Adipose tissue (tissue), 3 donors: ENCODE measurements around the gene SMIM32. TPM values are rescaled to one million over a fixed set of nuclear protein-coding genes. Genes with fewer than 3 reads are reported as not detected.

Source experiments
- H3K27ac ChIP-seq: one replicate; pipeline ENCODE4 v1.5.1; 2013; ENCODE audit warnings: low read depth, low read length
- WGBS, 3 donors: extraction: QIAGEN DNeasy Blood & Tissue Kit; methylation state at CpG; one replicate each; pipeline ENCODE4 v1.1.7; 2013; 5-methylcytosine and 5-hydroxymethylcytosine counted together
- polyA plus RNA-seq, 3 donors: library from polyadenylated mRNA; stranded (reverse); fragments of 200-250 nt; gene quantifications; one replicate each; pipeline ENCODE4 v1.2.3, GENCODE V29; 2013
- donor health status: healthy with polysubstance abuse.
- donor health status: Bipolar disorder and iron deficiency.
- donor health status: healthy.

Gene SMIM32
- under 1 TPM in 1 of 3 donors, not detected in 2; 0.35 TPM for polyA plus RNA-seq

DNA sequence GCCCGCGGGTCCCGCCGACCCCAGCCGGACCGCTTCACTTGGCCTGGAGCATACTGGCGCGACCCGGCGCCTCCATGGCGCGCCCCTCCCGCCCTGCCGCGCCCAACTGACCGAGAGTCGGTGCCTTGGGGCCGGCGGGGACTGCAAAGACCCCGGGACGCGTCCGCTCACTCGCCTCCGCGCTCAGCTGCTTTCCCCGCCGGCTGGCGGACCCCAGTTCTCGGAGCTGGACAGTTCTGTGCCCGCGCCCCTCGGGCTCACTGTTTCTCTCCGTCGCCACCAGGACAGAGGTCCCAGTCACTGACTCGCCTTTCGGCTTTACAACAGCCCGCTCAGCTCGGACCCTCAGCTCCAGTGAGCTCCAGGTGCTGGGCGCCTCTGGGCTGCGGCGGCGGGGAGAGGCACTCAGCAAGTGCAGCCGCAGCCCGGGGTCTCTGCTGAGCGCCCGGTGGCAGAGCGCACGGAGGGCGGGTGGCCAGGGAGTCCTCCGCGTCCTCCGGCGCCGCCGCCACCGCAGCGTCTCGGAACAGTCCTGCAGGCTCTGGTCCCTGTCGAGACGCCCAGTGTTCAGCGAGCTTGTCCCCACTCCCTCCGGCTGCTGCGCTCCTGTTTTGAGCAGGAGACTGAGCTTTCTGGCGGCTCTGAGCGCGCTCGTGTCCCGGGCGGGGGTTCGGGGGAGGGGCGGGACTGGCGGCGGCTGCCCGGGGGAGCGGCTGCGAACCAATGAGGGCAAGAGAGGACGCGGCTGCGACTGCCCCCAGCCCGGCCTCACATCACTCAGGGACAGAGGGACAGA lies at the start of gene SMIM32:
Gene SMIM32, minus strand, starts transcription at position 637 of the 796 bp plus-strand sequence. CDS start 638 bp downstream, outside the sequence.
- no peak within 1 kb of the TSS for H3K27ac ChIP-seq
- WGBS, 3 donors = 1 to 2% (median 2%) methylated on average over 80 to 81 of the region's 81 CpGs

DNA sequence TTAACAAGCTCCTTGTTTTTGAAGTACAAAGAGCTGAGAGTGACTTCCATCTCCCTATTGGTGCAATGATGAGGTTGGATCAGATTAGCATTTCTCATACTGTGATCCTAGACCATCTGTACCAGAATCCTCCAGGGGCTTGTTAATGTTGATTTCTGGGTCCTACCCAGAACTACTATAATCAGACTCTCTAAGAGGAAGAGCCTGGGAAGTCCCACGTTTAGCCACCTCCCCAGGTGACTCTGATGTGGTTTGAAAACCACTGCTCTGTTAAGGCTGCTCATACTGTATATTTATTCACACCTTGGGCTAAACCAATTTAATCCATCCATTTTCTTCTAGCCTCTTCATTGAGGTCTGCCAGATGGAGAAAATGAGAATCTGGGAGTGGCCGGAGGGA lies 49.6 kb upstream of the SMIM32 start:
- WGBS, 3 donors = 63 to 81% (median 75%) methylated on average over 2 of the region's 2 CpGs
- no peak overlapping the region for H3K27ac ChIP-seq

DNA sequence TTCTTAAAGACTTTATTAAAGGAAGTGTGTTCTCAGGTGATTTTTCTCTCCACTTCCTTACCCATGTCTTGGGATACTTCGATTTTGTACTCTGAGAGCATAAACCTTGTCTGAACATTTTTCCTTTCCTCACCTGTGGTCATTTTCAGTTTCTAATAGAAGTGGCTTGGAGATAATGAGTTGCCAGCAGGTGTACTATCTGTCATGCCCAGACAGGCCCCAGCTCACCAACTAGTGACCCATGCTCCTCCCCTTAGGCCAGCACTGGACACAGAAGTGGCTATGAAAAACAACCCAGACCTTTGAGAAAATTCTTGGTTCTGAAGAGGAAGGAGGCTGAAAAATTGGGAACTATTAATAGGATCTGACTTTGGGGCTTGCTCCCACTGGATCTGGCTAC lies 49.2 kb upstream of the SMIM32 start:
- no peak overlapping the region for H3K27ac ChIP-seq
- WGBS, 3 donors = 54 to 78% (median 62%) methylated on average over 1 of the region's 1 CpG

DNA sequence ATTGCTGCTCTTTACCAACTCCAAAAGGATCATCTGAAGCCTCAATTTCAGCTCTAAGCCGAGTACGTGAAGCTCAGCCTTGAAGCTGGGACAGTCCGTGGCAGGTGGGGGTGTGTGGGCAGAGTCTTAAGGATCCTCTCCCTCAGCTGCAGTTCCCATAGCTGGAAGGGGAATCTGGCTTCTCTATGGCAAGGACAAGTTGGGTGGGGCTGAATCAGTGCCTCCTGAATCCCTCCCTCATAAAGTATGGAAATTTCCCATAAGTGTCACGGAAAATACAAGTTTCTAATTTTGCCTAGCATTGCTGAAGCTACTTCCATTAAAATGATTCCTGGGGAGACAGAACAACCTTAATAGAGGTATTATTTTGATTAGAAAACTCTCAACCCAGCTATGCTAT lies 47.9 kb upstream of the SMIM32 start:
- WGBS, 3 donors = 84% methylated on average over 4 of the region's 4 CpGs

DNA sequence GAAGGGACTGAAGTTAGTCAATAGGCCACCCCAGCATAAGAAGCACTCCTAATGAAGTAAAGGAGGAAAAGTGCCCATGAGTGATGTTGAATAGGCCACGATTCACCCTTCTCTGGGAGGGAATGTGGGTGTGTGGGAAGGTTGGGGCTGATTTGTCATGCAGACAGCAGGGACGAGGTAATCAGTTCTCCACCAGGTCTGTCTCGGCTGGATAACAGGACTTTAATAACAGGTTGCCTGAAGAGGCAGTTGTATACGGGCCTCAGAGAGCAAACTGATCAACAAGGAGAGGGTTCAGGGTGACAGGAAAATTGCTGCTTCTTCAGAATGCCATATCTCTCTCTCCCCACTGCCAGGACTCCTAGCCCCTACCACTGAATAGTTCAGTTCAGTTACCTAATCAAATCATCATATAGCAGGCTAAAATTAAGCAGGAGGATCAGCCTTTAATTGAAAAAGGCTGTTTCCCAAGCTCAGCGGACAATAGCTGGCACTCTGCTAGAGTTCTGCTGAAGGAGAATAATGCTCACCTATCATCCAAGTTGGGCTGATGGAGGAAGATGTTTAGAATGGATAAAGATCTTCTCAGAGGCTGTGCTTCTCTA lies 43.6 kb upstream of the SMIM32 start:
- H3K27ac ChIP-seq = no peak overlapping the region
- WGBS, 3 donors = 34 to 54% (median 51%) methylated on average over 5 of the region's 5 CpGs

More for the DNA sequence above, 47.9 kb upstream of the SMIM32 start:
- H3K27ac ChIP-seq = no peak overlapping the region

DNA sequence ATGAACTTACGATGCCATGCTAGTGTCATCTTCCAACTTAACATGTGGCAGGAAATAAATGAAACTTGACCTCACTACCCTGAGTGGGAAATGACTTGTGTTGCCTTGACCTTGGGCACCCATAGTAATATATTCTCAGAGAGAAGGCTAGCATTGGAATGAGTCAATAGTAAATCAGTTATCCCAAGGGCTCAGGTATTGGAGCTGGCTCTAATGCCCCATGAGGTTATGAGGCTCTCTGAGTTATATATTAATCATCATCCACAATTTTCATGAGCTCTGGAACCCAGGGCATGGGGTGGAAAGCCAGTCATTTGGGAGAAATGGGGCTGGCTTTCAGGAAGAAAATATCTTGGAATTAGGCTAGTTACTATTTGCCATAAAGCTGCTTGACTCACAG lies 42.4 kb upstream of the SMIM32 start:
- WGBS, 3 donors = 0 to 60% (median 50%) methylated on average over 1 of the region's 1 CpG
- H3K27ac ChIP-seq = no peak overlapping the region

DNA sequence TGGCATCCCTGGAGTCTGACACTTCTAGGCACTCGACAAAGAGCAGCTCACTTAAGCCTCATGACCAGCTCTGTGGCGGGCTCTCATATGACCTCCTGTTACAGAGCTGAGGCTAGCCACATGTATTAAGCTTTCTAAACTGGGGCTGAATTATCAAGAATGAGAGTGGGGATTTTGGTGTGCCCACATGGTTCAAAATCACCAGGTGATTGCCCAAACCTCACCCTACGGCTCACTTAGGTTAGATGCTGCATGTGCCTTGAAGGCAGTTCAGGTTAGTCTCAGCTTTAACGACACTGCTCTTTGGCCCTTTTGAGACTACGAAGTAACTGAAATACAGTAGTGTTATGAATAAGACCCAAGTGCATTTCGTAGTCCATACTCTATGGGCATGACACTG lies 39.4 kb upstream of the SMIM32 start:
- WGBS, 3 donors = 81 to 88% (median 84%) methylated on average over 6 of the region's 6 CpGs

DNA sequence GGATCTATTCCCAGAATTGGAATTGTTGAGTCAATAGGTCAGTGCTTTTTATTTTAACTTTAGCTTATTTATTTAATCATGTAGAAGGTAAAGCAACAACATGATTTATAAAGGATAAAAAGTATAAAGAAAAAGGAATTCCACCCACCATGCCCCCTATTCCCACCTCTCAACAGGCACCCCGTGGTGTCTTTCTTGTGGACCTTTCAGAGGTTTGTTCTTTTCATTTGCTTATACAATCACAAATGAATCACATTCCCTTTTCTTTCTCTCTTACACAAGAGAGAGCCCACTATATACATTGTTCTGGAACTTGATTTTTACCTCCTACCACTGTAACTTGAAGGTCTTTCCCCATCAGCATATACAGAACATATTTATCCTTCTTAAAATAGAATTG lies 37.2 kb upstream of the SMIM32 start:
- H3K27ac ChIP-seq = no peak overlapping the region
- 17 to 26% (median 21%) methylated on average over 1 of the region's 1 CpG for WGBS, 3 donors

More for the DNA sequence above, 39.4 kb upstream of the SMIM32 start:
- H3K27ac ChIP-seq = no peak overlapping the region

DNA sequence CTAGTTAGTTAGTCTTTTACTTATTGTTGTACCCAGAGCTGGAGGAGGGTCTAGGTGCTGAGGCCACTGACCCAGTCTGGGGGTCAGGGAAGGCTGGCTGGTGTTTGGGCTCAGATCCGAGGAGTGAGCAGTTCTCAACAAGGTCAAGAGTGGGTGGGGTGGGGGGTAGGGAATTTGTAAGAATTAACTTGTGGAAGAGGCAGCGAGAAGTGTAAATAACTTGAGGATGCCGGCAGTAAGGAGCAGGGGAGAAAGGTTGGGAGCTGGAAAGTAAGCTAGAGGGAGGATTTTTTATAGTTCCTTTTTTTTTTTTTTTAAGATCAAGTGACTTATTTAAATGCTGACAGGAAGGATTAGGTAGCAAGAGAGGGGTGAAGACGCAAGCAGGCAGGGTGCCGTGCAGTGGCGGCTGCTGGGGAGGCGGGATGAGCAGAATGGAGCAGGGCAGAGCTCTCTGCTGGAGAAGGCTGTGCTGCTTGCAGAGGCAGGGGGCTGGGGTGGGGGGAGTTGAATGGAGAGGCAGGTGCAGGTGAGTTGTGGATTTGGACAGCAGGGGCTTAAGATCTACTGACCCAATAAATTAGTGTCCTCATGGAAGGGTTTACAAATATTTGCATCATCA lies 35.3 kb upstream of the SMIM32 start:
- 30 to 43% (median 37%) methylated on average over 7 of the region's 7 CpGs for WGBS, 3 donors
- H3K27ac ChIP-seq = no peak overlapping the region

DNA sequence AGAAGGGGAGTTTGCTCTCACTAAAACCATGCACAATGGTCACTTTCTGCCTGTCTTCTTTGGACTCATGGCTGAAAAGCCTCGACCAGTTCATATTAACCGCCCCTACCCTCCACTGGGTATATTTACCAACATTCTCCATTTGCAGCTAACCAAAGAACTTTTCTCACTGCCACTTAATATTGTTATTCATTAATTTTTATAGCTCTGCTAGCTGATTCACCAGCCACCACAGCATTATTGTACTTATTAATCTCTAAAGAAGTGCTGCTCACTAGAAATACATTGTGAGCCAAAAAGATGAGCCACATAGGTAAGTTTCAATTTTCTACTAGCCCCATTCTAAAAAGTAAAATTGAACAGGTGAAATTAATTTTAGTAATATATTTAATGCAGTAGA lies 33.4 kb upstream of the SMIM32 start:
- WGBS, 3 donors = 37 to 88% (median 83%) methylated on average over 2 of the region's 2 CpGs

DNA sequence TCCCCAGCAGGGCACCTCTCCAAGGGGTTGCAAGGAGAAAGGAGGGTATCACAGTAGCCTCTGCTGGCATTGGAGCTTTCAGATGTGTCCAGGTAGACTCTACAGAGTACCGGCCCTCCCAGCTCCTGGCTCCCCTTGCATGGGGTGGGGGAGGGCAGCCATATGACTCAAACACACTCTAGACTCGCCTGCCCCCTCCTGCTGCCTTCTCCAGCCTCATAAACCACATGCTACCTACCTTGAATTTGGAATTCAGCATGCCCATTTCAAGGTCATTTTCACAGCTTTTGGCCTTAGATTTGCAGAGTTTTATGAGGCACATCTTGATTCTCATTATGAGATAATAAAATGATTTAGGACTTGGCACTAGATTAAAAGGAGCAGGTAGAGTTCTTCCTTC lies 32.8 kb upstream of the SMIM32 start:
- H3K27ac ChIP-seq = no peak overlapping the region
- 43 to 49% (median 47%) methylated on average over 2 of the region's 2 CpGs for WGBS, 3 donors

More for the DNA sequence above, 33.4 kb upstream of the SMIM32 start:
- H3K27ac ChIP-seq = no peak overlapping the region

DNA sequence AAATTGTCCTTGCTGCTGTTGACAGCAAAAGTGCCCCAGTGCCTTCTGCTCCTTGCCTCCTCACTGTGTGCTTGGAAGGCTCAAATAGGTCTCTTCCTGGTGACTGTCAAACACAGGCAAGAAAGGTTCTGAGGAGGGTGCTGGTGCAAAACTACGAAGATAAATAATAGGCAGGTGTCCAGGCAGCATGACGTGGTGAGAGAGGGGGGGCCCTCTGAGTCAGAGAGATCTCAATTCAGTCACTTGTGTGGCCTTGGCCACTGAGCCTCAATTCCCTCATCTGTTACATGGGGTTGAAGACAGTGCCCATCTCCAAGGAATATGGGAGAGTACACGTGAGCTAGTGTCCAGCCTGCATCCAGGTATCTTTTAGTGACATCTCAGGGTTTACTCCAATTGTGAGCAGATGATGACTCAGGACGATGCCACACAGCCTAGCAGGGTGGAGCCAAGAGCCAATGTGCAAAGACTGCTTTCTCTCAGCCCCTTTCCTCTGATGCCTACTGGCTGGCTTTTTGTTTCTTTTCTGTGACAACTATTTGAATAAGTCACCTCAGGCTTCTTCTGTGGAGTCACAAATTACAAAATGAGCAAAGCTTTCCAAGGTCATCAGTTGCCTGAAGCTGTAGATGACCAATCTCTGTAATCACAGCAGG lies 29.7 kb upstream of the SMIM32 start:
- WGBS, 3 donors = 52 to 81% (median 72%) methylated on average over 4 of the region's 4 CpGs
- no peak overlapping the region for H3K27ac ChIP-seq

DNA sequence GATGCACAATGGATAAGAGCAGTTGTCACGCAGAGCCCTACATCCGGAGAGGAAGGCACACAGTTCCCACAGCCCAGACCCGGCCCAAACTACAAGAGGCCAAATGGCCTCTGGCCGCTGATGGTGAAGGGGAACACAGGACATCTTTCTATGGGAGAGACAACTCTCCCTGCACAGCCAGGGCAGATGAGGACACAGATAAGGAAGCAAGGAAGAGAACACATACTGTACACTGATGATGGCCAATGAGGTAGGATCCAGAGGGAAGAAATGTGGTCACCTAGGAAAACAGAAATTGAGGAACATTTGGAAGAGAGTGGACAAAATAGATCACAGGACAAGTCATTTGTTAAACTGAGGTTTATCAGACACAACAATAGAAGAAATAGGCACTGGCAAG lies 28.4 kb upstream of the SMIM32 start:
- H3K27ac ChIP-seq = no peak overlapping the region
- 87 to 97% (median 95%) methylated on average over 4 of the region's 4 CpGs for WGBS, 3 donors

DNA sequence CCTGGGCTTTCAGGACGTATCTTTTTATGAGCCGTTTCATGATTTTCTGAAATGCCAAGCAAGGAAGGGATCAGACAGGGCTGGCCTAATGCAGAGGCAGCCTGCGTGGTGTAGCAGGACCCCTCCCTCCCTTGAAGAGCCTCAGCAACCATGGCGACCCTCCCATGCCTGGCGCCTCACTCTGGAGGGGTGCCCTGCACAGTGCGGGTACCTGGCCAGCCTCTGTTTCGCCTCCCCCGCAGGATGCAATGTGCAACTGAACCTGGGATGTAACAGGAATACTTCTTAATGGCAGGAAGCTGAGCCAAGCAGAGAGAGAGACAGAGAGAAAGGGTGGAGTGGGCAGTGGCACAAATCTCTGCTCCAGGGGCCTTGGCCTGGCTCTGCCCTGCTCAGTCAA lies 23.3 kb upstream of the SMIM32 start:
- no peak overlapping the region for H3K27ac ChIP-seq
- WGBS, 3 donors = 79 to 87% (median 80%) methylated on average over 8 of the region's 8 CpGs

DNA sequence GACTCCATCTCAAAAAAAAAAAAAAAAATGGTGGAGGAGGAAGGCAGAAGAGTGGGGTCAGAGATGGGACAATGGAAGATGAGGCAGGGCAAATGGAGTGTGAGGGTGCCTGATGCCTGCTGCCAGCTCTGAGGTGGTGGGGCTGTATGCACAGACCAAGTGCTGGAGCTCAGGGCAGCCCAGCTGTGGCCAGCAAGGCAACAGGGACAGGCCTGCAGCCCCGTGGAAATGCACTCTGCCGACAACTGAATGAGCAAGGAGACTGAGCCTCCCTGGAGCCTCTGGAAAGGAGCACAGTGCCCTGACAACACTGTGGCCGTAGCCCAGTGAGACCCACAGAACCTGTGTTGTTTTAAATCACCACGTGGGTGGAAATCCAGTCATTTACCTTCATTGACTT lies 22.9 kb upstream of the SMIM32 start:
- WGBS, 3 donors = 71 to 86% (median 83%) methylated on average over 4 of the region's 4 CpGs
- no peak overlapping the region for H3K27ac ChIP-seq

DNA sequence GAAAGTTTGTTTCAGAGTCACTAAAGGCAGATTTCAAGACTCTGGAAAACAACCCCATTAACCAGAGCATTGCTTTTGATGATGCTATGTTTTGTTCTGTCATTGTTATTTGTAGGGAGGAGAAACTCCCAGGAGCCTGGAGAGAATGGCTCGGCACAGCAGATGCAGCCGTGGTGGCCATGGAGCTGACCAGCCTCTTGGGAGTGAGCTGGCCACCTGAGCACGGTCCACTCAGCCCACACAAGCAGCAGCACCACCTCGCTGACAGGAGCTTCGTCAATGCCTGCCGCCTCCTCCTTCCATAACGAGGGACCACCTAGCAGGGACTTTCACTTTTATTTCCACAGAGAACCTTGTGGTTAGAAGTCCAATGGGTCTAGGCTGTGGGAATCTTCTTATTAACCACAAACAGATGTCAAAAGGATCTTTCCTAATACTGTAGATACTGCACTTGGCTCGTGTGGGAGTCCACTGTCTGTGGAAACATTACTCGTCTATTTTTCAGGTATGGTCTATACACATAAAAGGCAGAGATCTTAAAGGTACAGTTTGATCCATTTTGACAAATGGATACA lies 21.0 kb upstream of the SMIM32 start:
- 54 to 56% (median 55%) methylated on average over 9 of the region's 9 CpGs for WGBS, 3 donors
- no peak overlapping the region for H3K27ac ChIP-seq

DNA sequence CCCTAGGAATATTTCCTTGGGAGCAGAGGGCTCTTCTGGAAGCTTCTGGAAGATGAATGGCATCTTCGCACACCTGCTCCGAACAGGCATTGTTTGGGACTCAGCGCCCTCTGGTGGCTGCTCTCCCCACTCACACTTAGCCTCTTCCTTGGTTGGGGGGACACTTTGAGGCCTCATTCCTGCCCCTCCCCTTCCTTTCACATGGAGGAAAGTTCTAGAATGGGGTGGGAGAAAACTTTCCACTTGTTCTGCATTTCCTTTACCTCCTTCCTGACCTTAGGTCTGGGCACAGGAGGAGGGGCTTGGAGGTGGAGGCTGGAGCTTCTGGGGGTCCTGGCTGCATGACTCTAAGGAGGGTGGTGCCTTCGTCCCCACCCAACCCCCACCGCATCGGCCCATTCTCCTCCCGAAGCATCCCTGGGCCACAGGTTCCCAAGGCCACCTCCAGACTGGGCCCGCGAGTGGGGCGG lies 19.3 kb upstream of the SMIM32 start:
- H3K27ac ChIP-seq = no peak overlapping the region
- 45 to 50% (median 49%) methylated on average over 10 of the region's 10 CpGs for WGBS, 3 donors

DNA sequence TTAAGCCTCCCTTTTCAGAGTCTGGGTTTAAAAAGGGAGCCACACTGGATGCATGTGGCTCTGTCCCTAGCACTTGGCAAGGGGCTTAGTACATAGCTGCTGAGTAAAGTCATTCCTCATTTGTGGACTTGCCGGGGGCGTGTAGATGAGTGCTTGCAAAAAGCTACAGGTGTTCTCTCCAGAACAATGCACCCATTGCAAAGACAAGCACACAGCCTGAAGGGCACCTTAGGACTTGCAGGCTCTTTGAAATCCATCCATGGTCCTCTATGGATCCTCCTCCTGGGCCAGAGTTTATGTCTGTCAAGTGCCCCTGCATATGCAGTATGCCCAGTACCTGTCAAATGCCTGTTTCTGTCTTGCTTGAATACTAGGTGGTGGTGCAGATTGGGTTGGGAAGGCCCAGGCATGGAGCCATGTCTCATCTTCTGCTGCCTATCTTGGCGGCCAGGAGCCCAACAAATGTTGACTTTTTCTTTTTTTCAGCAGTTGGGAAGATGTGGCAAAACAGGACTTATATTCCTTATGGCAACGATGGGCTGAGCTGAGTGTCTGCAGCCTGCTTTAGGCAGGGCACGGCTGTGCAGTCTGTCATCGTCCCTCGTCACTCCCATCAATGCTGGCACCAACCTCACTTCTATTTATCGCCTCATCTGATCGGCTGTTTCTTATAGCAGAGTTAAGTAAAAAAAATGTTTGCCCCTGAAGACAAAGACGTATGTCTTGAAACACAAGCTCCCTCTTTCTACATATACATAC lies 18.5 kb upstream of the SMIM32 start:
- 73 to 84% (median 83%) methylated on average over 10 of the region's 10 CpGs for WGBS, 3 donors
- H3K27ac ChIP-seq = no peak overlapping the region
